Astrocyte (in vitro differentiated cells and primary cell): Measurements from ENCODE around the gene CCDC71L. TPM values are rescaled to one million over a fixed set of nuclear protein-coding genes. Genes with fewer than 3 reads are reported as not detected.

Experiments used
- DNase-seq: peaks from one replicate; pipeline ENCODE4 v3.0.0-alpha.2; 2010; ENCODE audit warnings: low read depth
- FAIRE-seq: peaks from 2 replicates; lab custom pipeline; 2011; peaks lifted over from hg19 to GRCh38; lab: Jason Lieb, UNC
- H2AFZ ChIP-seq: 2 replicates; pipeline ENCODE4 v1.6.0; 2012; ENCODE audit warnings: low read depth, low read length, inconsistent platforms
- H3K27ac ChIP-seq: 2 replicates; pipeline ENCODE4 v1.5.1; 2011; ENCODE audit warnings: low read depth, low read length, inconsistent platforms
- H3K27me3 ChIP-seq: 2 replicates; pipeline ENCODE4 v1.6.0; 2011; ENCODE audit warnings: low read length, inconsistent platforms; ENCODE audit not compliant: insufficient read depth
- H3K36me3 ChIP-seq: 2 replicates; pipeline ENCODE4 v1.5.1; 2011; ENCODE audit warnings: low read length, inconsistent platforms; ENCODE audit not compliant: insufficient read depth
- H3K4me1 ChIP-seq: 2 replicates; pipeline ENCODE4 v1.5.1; 2011; ENCODE audit warnings: low read length, inconsistent platforms; ENCODE audit not compliant: insufficient read depth
- H3K4me2 ChIP-seq: 2 replicates; pipeline ENCODE4 v1.6.0; 2012; ENCODE audit warnings: low read length, inconsistent platforms
- H3K4me3 ChIP-seq: 2 replicates; pipeline ENCODE4 v1.5.1; 2011; ENCODE audit warnings: low read depth, mild to moderate bottlenecking, low read length, inconsistent platforms; ENCODE audit not compliant: insufficient read depth
- H3K79me2 ChIP-seq: 2 replicates; pipeline ENCODE4 v1.6.0; 2012; ENCODE audit warnings: mild to moderate bottlenecking, low read length, inconsistent platforms; ENCODE audit not compliant: insufficient read depth
- H3K9ac ChIP-seq: 2 replicates; pipeline ENCODE4 v1.6.0; 2012; ENCODE audit warnings: mild to moderate bottlenecking, low read length, inconsistent platforms
- H3K9me3 ChIP-seq: 2 replicates; pipeline ENCODE4 v1.5.1; 2012; ENCODE audit warnings: low read depth, mild to moderate bottlenecking, low read length, inconsistent platforms; ENCODE audit not compliant: insufficient read depth
- H4K20me1 ChIP-seq: 2 replicates; pipeline ENCODE4 v1.6.0; 2012; ENCODE audit warnings: low read length, inconsistent platforms; ENCODE audit not compliant: insufficient read depth
- H3K27ac Mint-ChIP-seq: one replicate; pipeline ENCODE4 v1.8.0; 2021; ENCODE audit warnings: mild to moderate bottlenecking, mixed read lengths; ENCODE audit not compliant: unreplicated experiment
- H3K27me3 Mint-ChIP-seq: one replicate; pipeline ENCODE4 v1.8.0; 2021; ENCODE audit warnings: low read depth, mixed read lengths; ENCODE audit not compliant: unreplicated experiment
- H3K36me3 Mint-ChIP-seq: one replicate; pipeline ENCODE4 v1.8.0; 2021; ENCODE audit warnings: low read depth, mixed read lengths; ENCODE audit not compliant: unreplicated experiment
- H3K4me1 Mint-ChIP-seq: one replicate; pipeline ENCODE4 v1.8.0; 2021; ENCODE audit warnings: low read depth, mixed read lengths; ENCODE audit not compliant: unreplicated experiment
- H3K4me3 Mint-ChIP-seq: one replicate; pipeline ENCODE4 v1.8.0; 2021; ENCODE audit warnings: mild to moderate bottlenecking, moderate library complexity, mixed read lengths; ENCODE audit not compliant: unreplicated experiment
- H3K9me3 Mint-ChIP-seq: one replicate; pipeline ENCODE4 v1.8.0; 2021; ENCODE audit warnings: mild to moderate bottlenecking, mixed read lengths; ENCODE audit not compliant: unreplicated experiment
- CTCF ChIP-seq: IDR thresholded peaks from 2 replicates; pipeline ENCODE4 v1.5.1; 2011; ENCODE audit warnings: low read depth, mild to moderate bottlenecking, inconsistent platforms, low read length, moderate library complexity; ENCODE audit not compliant: insufficient read depth
- EZH2 ChIP-seq: IDR thresholded peaks from 2 replicates; pipeline ENCODE4 v1.6.1; 2012; ENCODE audit warnings: mild to moderate bottlenecking, low read length, inconsistent platforms; ENCODE audit not compliant: insufficient read depth
- total RNA-seq: library from RNA; stranded (reverse); gene quantifications from 2 replicates; pipeline ENCODE4 v1.2.1, GENCODE V29; 2021

Gene CCDC71L
- total RNA-seq, 1 donor from 2014 or later: 26.8 TPM

- Histone ChIP-seq H3K9me3 (no peaks in the 10 kb centered on the region), H3K27me3 (no peaks in the 10 kb centered on the region), H3K4me2 (peak overlapping the region; percentile 42), H2AFZ (no peak overlapping the region), H3K4me1 (peaks cover 10% of the 10 kb centered on the region), H3K36me3 (no peaks in the 10 kb centered on the region), H3K9ac (no peak overlapping the region), H3K27ac (no peak overlapping the region), H3K4me3 (no peak overlapping the region), H4K20me1 (peaks cover 7% of the 10 kb centered on the region), H3K79me2 (peaks cover 25% of the 10 kb centered on the region)
- FAIRE-seq (no peak), DNase-seq (peak; percentile 14)
- Mint-ChIP-seq H3K9me3 (no peaks in the 10 kb centered on the region), H3K4me3 (peak overlapping the region; percentile 62), H3K36me3 (no peaks in the 10 kb centered on the region), H3K27me3 (no peaks in the 10 kb centered on the region), H3K4me1 (peaks cover 13% of the 10 kb centered on the region), H3K27ac (no peak overlapping the region)
- TF ChIP-seq EZH2 (no peak), CTCF (no peak)
Measured at GRCh38 chr7:106657085-106657991, 3.6 kb downstream of the CCDC71L start.

- TF ChIP-seq EZH2 (no peak), CTCF (no peak)
- Mint-ChIP-seq H3K9me3 (no peaks in the 10 kb centered on the region), H3K27me3 (no peaks in the 10 kb centered on the region), H3K36me3 (no peaks in the 10 kb centered on the region), H3K4me3 (no peak overlapping the region), H3K27ac (no peak overlapping the region), H3K4me1 (peaks cover 13% of the 10 kb centered on the region)
- H2AFZ ChIP-seq: no peak overlapping the region
- H3K27ac ChIP-seq: no peak overlapping the region
- H4K20me1 ChIP-seq: peaks cover 7% of the 10 kb centered on the region
- no peaks in the 10 kb centered on the region for H3K36me3 ChIP-seq
- no peak overlapping the region for H3K4me2 ChIP-seq
- no peaks in the 10 kb centered on the region for H3K27me3 ChIP-seq
- H3K79me2 ChIP-seq: peaks cover 25% of the 10 kb centered on the region
- no peak overlapping the region for H3K4me3 ChIP-seq
- peaks cover 10% of the 10 kb centered on the region for H3K4me1 ChIP-seq
- no peak for FAIRE-seq
- no peaks in the 10 kb centered on the region for H3K9me3 ChIP-seq
- DNase-seq: no peak
- no peak overlapping the region for H3K9ac ChIP-seq
Measured at GRCh38 chr7:106655703-106656498, 5.1 kb downstream of the CCDC71L start.
